IPS-15b (cell line): ENCODE measurements around the gene PDILT.
"Not testable (repeated sequence)": the region's sequence is repeated elsewhere in the genome, so short reads cannot be mapped to it uniquely, and the experiment has no call there.

ENCODE experiments used
- H3K27me3 ChIP-seq: one replicate; pipeline ENCODE4 v1.6.1; 2013; ENCODE audit warnings: low read length; ENCODE audit not compliant: control insufficient read depth, insufficient read depth
- H3K36me3 ChIP-seq: one replicate; pipeline ENCODE4 v1.6.1; 2013; ENCODE audit warnings: low read length; ENCODE audit not compliant: control insufficient read depth, insufficient read depth
- H3K4me1 ChIP-seq: one replicate; pipeline ENCODE4 v1.6.1; 2013; ENCODE audit warnings: mild to moderate bottlenecking, low read length; ENCODE audit not compliant: control insufficient read depth, insufficient read depth
- H3K4me3 ChIP-seq: one replicate; pipeline ENCODE4 v1.5.1; 2013; ENCODE audit warnings: low read depth, low read length
- H3K9ac ChIP-seq: one replicate; pipeline ENCODE4 v1.6.1; 2013; ENCODE audit warnings: low read depth, mild to moderate bottlenecking, low read length
- H3K9me3 ChIP-seq: one replicate; pipeline ENCODE4 v1.6.1; 2013; ENCODE audit warnings: mild to moderate bottlenecking, low read length; ENCODE audit not compliant: control insufficient read depth, insufficient read depth

PDILT gene

DNA sequence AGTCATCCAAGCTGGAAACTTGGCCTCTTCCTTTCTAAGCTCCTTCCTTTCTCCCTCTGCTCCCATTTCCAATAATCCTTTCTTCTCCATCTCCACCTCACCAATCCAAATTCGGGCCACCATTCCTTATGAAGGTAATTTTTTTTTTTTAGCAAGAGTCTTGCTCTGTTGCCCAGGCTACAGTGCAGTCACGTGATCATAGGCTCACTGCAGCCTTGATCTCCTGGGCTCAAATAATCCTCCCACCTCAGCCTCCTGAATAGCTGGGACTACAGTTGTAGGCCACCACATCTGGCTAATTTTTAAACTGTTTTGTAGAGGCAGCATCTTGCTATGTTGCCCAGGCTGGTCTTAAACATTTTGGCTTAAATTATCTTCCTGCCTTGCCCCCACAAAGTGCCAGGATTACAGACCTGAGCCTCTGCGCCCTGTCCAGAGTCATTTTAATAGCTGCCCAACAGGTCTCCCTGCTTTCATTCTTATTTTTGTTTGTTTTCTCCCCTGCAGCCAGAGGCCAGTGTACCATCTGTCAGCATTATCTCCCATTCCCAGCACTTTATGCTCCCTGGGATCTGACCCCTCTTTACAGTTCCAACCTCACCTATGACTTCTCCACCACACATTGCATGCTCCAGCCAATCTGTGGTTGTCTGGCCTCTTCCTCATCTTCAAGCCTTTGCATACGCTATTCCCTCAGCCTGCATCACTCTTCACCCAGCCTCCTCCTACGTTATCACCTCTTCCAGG, 75.0 kb downstream of the PDILT start:
- no peaks in the 10 kb centered on the region for H3K4me1 ChIP-seq
- no peaks in the 10 kb centered on the region for H3K9me3 ChIP-seq
- no peak overlapping the region for H3K9ac ChIP-seq
- no peaks in the 10 kb centered on the region for H3K36me3 ChIP-seq
- no peaks in the 10 kb centered on the region for H3K27me3 ChIP-seq
- H3K4me3 ChIP-seq = no peak overlapping the region

DNA sequence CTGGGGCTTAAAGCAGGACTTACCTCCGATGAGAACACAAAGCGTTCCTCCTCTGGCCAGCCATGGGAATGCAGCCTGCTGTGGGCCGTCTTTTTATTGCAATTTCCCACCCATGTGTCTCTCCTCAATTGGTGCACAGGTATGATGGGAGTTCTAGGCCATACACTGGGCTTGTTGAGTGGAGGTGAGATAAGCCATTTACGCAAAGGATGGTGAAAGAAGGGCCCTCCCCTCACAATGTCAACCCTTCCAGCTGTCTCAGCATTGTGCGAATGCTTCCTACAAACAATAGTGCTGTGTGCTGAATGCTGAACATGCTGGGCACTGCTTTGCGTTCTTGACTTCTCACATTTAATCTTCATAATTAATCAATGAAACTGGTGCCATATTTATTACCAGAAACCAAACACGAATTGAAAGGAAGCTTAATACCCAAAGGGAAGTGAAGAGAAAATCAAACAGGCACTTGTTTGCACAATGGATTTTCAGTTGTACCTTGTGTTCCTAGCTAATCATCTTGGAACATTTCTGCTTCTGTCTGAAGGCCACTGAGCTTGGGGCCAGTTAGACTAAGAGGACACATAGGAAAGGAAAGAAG, 77.0 kb downstream of the PDILT start, which contains the start of gene GP2:
Gene GP2, minus strand, starts transcription at position 70 of the 598 bp plus-strand sequence. CDS start 1,082 bp downstream, outside the sequence.
- H3K36me3 ChIP-seq = no peaks in the 10 kb centered on the region
- no peaks in the 10 kb centered on the region for H3K27me3 ChIP-seq
- no peak within 1 kb of the TSS for H3K9ac ChIP-seq
- H3K4me3 ChIP-seq = no peak within 1 kb of the TSS
- no peaks in the 10 kb centered on the region for H3K4me1 ChIP-seq
- H3K9me3 ChIP-seq = no peaks in the 10 kb centered on the region

DNA sequence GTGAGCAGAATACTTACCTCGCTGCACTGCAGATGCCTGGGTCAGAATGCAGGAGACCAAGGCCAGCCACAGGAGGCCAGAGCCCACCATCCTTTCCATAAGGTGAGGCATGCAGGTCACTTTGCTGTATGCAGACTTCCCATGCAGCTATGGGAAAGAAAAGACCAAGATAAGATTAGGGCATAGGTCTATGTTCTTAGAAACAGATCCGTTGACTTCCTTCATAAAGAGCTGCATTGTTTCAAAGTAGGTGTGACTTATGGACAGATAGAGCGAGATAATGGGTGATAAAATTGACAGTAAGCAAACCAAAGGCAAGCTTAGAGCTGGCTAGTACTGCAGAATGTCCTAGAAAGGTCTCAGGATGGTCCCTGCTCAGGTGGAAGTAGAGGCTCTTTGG, 78.2 kb downstream of the PDILT start:
- Histone ChIP-seq H3K36me3 (no peaks in the 10 kb centered on the region), H3K9ac (no peak overlapping the region), H3K4me3 (no peak overlapping the region)

DNA sequence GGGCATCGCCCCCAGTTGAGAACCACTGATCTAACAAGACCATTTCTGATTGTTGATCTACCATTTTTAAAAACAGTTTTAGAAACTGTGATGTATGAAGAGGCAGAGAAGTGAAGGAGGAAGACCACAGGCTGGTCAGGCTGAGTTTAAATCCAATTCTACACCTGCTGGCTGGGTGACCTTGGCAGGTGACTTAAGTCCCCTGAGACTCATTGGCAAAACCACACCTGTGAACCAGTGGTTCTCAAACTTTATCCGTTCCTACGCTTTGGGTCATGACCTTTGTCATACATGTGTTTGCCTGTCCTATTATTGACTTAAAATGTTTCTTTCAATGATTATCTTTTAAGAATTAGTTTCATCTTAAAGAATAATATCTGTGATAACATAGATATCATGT, 79.5 kb downstream of the PDILT start:
- no peaks in the 10 kb centered on the region for H3K9me3 ChIP-seq
- H3K36me3 ChIP-seq = no peaks in the 10 kb centered on the region
- no peak overlapping the region for H3K4me3 ChIP-seq
- H3K27me3 ChIP-seq = no peaks in the 10 kb centered on the region
- H3K4me1 ChIP-seq = no peaks in the 10 kb centered on the region
- H3K9ac ChIP-seq = no peak overlapping the region

More for the DNA sequence above, 78.2 kb downstream of the PDILT start:
- Histone ChIP-seq H3K4me1 (no peaks in the 10 kb centered on the region), H3K27me3 (no peaks in the 10 kb centered on the region), H3K9me3 (no peaks in the 10 kb centered on the region)

DNA sequence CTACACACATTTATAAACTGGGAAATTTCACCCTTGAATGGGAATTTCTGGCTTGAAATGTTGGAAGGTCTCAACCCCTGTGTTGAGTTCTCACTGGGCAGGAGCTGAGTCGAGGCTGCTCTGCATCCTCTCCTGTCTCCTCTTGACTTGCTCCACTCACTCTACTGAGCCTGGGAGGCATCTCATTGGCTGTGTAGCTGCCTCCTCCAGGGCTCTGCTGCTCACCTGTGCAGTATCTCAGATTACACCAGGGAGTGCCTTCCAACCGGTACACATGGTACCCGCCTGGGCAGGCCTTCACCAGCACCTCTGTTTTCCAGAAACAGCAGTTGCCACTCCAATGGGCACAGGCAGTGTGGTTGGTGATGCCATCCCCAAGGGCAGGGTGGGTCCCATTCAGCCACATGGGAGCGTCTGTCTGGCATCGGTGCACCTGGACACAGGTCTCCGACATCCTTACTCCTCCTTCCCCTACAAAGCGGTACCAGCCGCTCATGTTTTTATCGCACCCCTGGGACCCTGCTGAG, 80.9 kb downstream of the PDILT start:
- H3K4me1 ChIP-seq = no peaks in the 10 kb centered on the region
- H3K9ac ChIP-seq = no peak overlapping the region
- H3K4me3 ChIP-seq = no peak overlapping the region
- no peaks in the 10 kb centered on the region for H3K9me3 ChIP-seq
- H3K36me3 ChIP-seq = no peaks in the 10 kb centered on the region
- H3K27me3 ChIP-seq = no peaks in the 10 kb centered on the region

DNA sequence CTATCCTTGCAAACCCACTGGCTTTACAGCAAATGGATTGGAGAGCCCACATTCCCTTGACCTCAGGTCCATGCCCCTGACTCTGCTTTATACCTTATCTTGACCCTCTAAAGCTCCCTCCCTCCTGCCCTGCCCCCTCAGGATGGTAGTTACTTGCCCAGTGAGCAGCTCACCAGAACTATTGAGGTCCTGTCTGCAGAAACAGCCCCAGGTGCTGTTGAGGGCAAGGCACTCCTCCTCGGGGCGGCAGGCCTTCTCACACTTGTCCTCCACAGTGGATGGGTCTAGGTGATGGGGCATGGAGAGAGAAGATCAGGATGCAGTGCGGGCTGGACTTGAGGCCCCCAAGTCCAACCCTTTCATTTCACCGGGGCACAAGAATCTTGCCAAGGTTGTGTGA, 81.8 kb downstream of the PDILT start:
- no peaks in the 10 kb centered on the region for H3K27me3 ChIP-seq
- H3K36me3 ChIP-seq = no peaks in the 10 kb centered on the region
- no peaks in the 10 kb centered on the region for H3K4me1 ChIP-seq
- no peak overlapping the region for H3K4me3 ChIP-seq
- H3K9ac ChIP-seq = no peak overlapping the region
- H3K9me3 ChIP-seq = no peaks in the 10 kb centered on the region

DNA sequence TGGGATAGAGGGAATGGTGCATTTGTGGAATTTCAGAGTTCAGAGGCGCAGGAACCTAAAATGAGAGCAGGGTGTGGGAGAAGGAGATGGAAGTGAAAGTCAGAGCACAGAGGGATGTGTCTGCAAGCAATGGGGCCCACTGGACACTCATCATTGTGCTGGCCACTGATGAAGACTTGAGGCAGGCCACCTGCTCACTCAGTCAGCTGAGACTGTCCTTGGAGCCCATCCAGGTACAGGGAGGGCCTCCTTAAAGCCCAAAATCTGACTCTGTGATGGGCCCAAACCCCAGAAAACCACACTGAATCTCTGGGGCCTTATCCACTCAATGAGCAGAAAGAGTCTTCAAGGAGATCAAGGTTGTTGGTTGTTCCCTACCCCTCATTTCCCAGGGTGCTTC, 82.9 kb downstream of the PDILT start:
- Histone ChIP-seq H3K9ac (no peak overlapping the region), H3K9me3 (no peaks in the 10 kb centered on the region), H3K27me3 (no peaks in the 10 kb centered on the region), H3K4me3 (no peak overlapping the region), H3K36me3 (no peaks in the 10 kb centered on the region), H3K4me1 (no peaks in the 10 kb centered on the region)

DNA sequence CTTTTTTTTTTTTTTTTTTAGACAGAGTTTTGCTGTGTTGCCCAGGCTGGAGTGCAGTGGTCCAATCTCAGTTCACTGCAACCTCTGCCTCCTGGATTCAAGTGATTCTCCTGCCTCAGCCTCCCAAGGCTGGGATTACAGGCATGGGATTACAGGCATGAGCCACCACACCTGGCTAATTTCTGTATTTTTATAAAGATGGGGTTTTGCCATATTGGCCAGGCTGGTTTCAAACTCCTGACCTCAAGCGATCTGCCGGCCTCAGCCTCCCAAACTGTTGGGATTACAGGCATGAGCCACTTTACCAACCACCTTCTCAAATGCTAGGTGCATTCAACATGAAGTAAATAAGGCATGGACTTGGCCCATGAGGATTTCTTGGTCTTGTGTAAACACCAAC, 83.5 kb downstream of the PDILT start:
- not testable (repeated sequence) for H3K27me3 ChIP-seq, H3K9ac ChIP-seq, H3K9me3 ChIP-seq, H3K4me3 ChIP-seq, H3K36me3 ChIP-seq, H3K4me1 ChIP-seq

DNA sequence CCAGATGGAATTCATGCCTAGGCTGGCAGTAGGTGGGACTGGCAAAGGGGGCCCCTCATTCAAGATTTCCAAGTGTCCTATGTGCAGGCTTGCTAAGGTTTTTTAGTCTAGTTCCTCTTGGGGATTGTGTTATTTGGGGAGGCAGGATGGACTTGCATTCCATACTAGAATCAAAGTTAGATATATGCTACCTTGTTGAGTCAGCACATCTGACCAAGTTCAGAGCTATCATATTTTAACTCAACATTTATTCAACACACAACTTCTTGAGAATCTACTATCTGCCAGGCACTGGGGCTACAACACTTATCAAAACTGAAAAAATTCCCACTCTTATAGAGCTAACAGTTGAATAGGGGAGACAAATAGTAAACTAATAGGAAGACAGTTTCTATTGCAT, 83.9 kb downstream of the PDILT start:
- Histone ChIP-seq H3K27me3 (no peaks in the 10 kb centered on the region), H3K4me1 (no peaks in the 10 kb centered on the region), H3K36me3 (no peaks in the 10 kb centered on the region)

DNA sequence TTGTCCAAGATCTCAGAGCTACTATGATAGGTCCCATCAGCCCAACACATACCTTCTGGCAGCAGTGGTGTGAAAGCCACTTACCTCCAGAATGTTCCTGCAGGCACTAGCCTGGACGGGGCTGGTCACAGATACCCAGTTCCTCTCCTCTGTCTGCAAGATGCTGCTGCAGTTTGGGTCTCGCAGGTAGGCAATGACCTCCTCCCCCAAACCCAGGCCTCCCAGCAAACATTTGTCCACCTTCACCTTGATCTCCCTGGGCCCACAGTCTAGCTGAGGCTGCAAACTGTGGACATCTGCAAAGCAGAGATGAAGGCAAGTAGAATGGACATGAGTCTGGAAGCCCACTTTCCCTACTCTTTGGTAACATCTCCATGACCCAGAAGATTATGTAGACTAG, 84.4 kb downstream of the PDILT start:
- Histone ChIP-seq H3K9ac (no peak overlapping the region), H3K36me3 (no peaks in the 10 kb centered on the region), H3K27me3 (no peaks in the 10 kb centered on the region), H3K4me1 (no peaks in the 10 kb centered on the region), H3K4me3 (no peak overlapping the region), H3K9me3 (no peaks in the 10 kb centered on the region)

More for the DNA sequence above, 83.9 kb downstream of the PDILT start:
- Histone ChIP-seq H3K9me3 (no peaks in the 10 kb centered on the region), H3K9ac (no peak overlapping the region), H3K4me3 (no peak overlapping the region)

DNA sequence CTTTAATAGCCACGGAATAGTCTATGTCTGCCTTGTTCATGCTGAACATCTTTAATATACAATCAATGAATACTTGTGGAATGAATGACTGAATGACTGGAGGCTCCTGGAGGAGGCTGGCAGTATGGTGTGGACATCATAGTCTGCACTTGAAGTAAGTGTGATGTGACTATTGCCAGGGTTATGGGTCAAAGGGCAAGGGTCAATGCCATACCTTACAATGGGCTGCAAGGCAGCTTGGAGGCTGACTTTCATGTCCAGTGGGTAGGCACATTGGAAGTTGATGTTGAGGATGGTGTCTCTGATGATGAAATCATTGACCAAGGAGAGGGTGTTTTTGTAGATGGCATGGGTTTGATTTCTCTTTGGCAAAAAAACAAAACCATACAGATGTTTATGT, 85.1 kb downstream of the PDILT start:
- Histone ChIP-seq H3K9ac (no peak overlapping the region), H3K36me3 (no peaks in the 10 kb centered on the region), H3K9me3 (no peaks in the 10 kb centered on the region), H3K4me1 (no peaks in the 10 kb centered on the region), H3K4me3 (no peak overlapping the region), H3K27me3 (no peaks in the 10 kb centered on the region)

DNA sequence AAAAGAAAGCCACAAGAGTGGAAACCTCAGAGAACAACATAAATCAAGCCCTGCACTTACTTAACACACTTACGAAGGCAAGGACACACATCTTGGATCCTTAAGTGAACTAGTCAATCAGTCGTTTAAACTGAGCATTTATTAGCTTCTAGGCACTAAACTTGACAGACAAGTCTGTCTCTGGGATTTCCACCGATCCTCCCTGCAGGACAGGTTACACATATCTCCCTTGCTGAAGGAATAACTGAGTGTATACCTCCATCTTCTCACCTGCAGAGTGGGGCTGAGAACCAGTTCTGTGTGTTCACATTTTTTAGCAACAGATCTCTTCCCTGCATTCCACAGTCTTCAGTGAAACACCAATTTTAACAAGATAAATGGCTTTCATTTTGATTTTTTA, 86.1 kb downstream of the PDILT start:
- Histone ChIP-seq H3K9ac (no peak overlapping the region), H3K27me3 (no peaks in the 10 kb centered on the region), H3K4me1 (no peaks in the 10 kb centered on the region), H3K4me3 (no peak overlapping the region), H3K36me3 (no peaks in the 10 kb centered on the region), H3K9me3 (no peaks in the 10 kb centered on the region)
